ENCODE measurements around the gene PLPP1.

The PLPP1 gene

GRCh38 chr5:55432549-55432948 is 102.2 kb downstream of the PLPP1 start:
- Histone ChIP-seq H3K79me2 (ENCODE audit: control insufficient read depth, low read length) (no peaks in the 10 kb centered on the region), H4K20me1 (ENCODE audit: control insufficient read depth, insufficient read depth, low read depth, low read length) (no peaks in the 10 kb centered on the region), H3K4me2 (ENCODE audit: low read length) (no peak overlapping the region), H3K36me3 (ENCODE audit: control insufficient read depth, low read length) (peaks cover 24% of the 10 kb centered on the region), H3K27ac (ENCODE audit: low read depth, low read length) (no peak overlapping the region), H3F3A (ENCODE audit: control insufficient read depth, insufficient read depth) (no peaks in the 10 kb centered on the region), H3K4me1 (ENCODE audit: control insufficient read depth, low read length) (no peaks in the 10 kb centered on the region), H3K9me3 (ENCODE audit: control insufficient read depth, insufficient read depth, low read length) (no peaks in the 10 kb centered on the region), H3K9me2 (replicated peaks; ENCODE audit: control insufficient read depth, low read length) (no peaks in the 10 kb centered on the region), H3K4me3 (ENCODE audit: low read length) (no peak overlapping the region), H3K27me3 (ENCODE audit: control insufficient read depth, low read length) (no peaks in the 10 kb centered on the region)
- TF ChIP-seq CTCF (IDR thresholded peaks at IDR 0.05; ENCODE audit: low read depth, low read length, poor library complexity, severe bottlenecking) (no peak), EZH2phosphoT487 (IDR thresholded peaks at IDR 0.05; ENCODE audit: borderline replicate concordance, low read length) (no peak)

GRCh38 chr5:55429613-55430253 is 105.0 kb downstream of the PLPP1 start:
- Histone ChIP-seq H3F3A (ENCODE audit: control insufficient read depth, insufficient read depth) (no peaks in the 10 kb centered on the region), H3K36me3 (ENCODE audit: control insufficient read depth, low read length) (peaks cover 52% of the 10 kb centered on the region), H3K9me3 (ENCODE audit: control insufficient read depth, insufficient read depth, low read length) (no peaks in the 10 kb centered on the region), H3K4me2 (ENCODE audit: low read length) (no peak overlapping the region), H3K27ac (ENCODE audit: low read depth, low read length) (no peak overlapping the region), H3K79me2 (ENCODE audit: control insufficient read depth, low read length) (no peaks in the 10 kb centered on the region), H3K27me3 (ENCODE audit: control insufficient read depth, low read length) (no peaks in the 10 kb centered on the region), H4K20me1 (ENCODE audit: control insufficient read depth, insufficient read depth, low read depth, low read length) (no peaks in the 10 kb centered on the region), H3K4me1 (ENCODE audit: control insufficient read depth, low read length) (no peaks in the 10 kb centered on the region), H3K9me2 (replicated peaks; ENCODE audit: control insufficient read depth, low read length) (no peaks in the 10 kb centered on the region), H3K4me3 (ENCODE audit: low read length) (no peak overlapping the region)
- no peak for TF ChIP-seq EZH2phosphoT487 (IDR thresholded peaks at IDR 0.05; ENCODE audit: borderline replicate concordance, low read length)
- TF ChIP-seq CTCF (IDR thresholded peaks at IDR 0.05; ENCODE audit: low read depth, low read length, poor library complexity, severe bottlenecking): no peak

- TF ChIP-seq CTCF (IDR thresholded peaks at IDR 0.05; ENCODE audit: low read depth, low read length, poor library complexity, severe bottlenecking) (no peak), EZH2phosphoT487 (IDR thresholded peaks at IDR 0.05; ENCODE audit: borderline replicate concordance, low read length) (no peak)
- no peaks in the 10 kb centered on the region for H4K20me1 ChIP-seq (ENCODE audit: control insufficient read depth, insufficient read depth, low read depth, low read length)
- H3K9me2 ChIP-seq (replicated peaks; ENCODE audit: control insufficient read depth, low read length): no peaks in the 10 kb centered on the region
- H3F3A ChIP-seq (ENCODE audit: control insufficient read depth, insufficient read depth): no peaks in the 10 kb centered on the region
- H3K9me3 ChIP-seq (ENCODE audit: control insufficient read depth, insufficient read depth, low read length): no peaks in the 10 kb centered on the region
- H3K27ac ChIP-seq (ENCODE audit: low read depth, low read length): no peak overlapping the region
- no peaks in the 10 kb centered on the region for H3K27me3 ChIP-seq (ENCODE audit: control insufficient read depth, low read length)
- no peak overlapping the region for H3K4me2 ChIP-seq (ENCODE audit: low read length)
- H3K4me3 ChIP-seq (ENCODE audit: low read length): no peak overlapping the region
- H3K36me3 ChIP-seq (ENCODE audit: control insufficient read depth, low read length): peaks cover 57% of the 10 kb centered on the region
- H3K79me2 ChIP-seq (ENCODE audit: control insufficient read depth, low read length): no peaks in the 10 kb centered on the region
- no peaks in the 10 kb centered on the region for H3K4me1 ChIP-seq (ENCODE audit: control insufficient read depth, low read length)
Measured at GRCh38 chr5:55429221-55429612, 105.5 kb downstream of the PLPP1 start.
